AG10803 (cell line): ENCODE measurements around the gene ALDH1A2.
A peak's percentile ranks its signal among the peaks of the same experiment; 100 is the strongest.

ENCODE experiments used
- DNase-seq: peaks from one replicate; pipeline ENCODE4 v3.0.0; 2010; ENCODE audit warnings: low read depth
- H3K4me3 ChIP-seq: 2 replicates; pipeline ENCODE4 v1.5.1; 2011; ENCODE audit warnings: mild to moderate bottlenecking, low read length, control low read depth
- TF ChIP-seq, protein P1 (sequence below): conservative IDR thresholded peaks from 2 replicates; pipeline ENCODE4 v1.5.1; 2011; ENCODE audit warnings: mild to moderate bottlenecking, low read length, control low read depth, inconsistent platforms

Gene ALDH1A2

DNA sequence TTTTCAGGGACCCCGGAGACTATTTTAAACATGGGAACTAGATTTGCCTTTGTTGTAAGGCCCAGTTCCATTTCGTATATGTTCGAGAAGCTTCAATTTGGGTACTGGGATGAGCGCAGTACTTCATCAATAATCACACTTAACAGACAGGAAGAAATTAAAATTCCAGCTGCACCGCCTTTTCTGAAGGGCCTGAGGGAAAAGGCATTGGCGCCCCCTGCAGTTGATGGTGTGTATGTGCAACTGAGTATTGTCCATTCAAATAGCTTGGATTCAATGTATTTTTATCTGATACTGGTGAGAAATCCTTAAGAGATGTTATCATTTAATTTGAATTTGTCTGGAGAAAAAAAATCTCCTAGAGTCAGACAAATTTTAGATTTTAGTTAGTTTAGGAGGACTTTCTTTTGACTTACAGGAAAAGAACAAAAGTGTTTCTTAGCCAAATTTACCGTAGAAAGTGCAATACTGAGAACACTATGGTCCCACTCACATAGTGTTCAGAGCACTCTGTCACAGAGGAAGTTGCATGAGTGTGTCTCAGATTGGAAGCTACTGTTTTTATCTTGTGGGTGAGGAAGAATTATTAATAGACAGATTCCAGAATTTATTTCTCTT is 5.4 kb upstream of the ALDH1A2 start:
- TF ChIP-seq, protein P1, sequence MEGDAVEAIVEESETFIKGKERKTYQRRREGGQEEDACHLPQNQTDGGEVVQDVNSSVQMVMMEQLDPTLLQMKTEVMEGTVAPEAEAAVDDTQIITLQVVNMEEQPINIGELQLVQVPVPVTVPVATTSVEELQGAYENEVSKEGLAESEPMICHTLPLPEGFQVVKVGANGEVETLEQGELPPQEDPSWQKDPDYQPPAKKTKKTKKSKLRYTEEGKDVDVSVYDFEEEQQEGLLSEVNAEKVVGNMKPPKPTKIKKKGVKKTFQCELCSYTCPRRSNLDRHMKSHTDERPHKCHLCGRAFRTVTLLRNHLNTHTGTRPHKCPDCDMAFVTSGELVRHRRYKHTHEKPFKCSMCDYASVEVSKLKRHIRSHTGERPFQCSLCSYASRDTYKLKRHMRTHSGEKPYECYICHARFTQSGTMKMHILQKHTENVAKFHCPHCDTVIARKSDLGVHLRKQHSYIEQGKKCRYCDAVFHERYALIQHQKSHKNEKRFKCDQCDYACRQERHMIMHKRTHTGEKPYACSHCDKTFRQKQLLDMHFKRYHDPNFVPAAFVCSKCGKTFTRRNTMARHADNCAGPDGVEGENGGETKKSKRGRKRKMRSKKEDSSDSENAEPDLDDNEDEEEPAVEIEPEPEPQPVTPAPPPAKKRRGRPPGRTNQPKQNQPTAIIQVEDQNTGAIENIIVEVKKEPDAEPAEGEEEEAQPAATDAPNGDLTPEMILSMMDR = peak; percentile 90
- DNase-seq = peak; percentile 46
- no peak overlapping the region for H3K4me3 ChIP-seq

DNA sequence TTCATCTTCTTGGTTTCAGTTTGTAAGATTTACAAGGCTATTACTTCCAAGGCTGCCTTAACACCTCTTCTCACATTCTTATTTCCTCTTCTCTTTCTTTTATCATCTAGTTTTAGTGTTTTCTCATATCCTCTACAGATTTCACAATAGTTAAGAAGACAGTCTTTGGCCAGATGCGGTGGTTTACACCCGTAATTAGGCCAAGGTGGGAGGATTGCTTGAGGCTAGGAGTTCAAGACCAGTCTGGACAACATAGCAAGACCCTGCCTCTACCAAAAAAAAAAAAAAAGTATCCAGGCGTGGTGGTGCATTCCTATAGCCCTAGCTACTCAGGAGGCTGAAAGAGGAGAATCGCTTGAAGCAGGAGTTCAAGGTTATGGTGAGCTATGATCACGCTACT is 3.5 kb upstream of the ALDH1A2 start:
- no peak for DNase-seq
- no peak overlapping the region for H3K4me3 ChIP-seq
- TF ChIP-seq, protein P1 = no peak

DNA sequence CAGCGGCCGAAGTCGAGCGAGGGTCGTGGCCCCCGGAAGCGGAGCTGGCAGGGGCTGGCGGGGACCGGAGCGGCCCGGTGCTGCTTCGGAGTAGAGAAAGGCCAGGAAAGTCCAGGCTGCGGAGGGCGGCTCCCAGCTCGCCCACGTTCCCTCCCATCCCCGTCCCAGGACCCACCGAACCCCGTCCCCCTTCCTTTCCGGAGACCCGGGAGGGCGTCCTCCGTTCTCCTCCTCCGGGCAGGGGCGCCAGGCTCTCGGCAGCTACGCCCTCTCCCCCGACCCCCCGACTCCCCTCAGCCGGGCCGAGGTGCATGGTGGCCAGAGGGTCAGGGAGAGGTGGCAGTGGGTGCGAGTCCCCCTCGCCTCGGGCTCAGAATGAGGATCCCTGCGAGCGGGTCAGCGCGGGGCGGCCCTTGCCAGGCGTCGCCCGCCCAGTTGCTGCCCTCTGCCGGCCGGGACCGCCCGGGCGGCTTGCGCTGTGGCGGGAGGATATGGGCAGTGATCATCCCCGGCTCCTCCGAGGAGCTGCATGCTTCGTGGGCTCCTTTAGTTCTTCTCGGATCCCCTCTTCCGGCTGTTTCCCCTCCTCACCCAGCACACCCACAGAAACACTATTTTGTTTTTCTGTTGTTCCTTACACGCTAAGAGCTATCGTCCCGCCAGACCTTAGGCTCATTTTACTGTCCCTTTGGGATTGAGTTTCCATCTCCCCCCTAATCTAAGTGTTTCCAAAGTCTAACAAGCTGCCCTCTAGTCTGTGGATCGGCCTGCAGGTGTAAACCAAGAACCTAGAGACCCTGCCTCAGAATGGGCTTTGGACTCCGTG is 744 bp upstream of the ALDH1A2 start:
- DNase-seq = peak; percentile 29
- TF ChIP-seq, protein P1 = peak; percentile 56
- H3K4me3 ChIP-seq = peak overlapping the region; percentile 46

DNA sequence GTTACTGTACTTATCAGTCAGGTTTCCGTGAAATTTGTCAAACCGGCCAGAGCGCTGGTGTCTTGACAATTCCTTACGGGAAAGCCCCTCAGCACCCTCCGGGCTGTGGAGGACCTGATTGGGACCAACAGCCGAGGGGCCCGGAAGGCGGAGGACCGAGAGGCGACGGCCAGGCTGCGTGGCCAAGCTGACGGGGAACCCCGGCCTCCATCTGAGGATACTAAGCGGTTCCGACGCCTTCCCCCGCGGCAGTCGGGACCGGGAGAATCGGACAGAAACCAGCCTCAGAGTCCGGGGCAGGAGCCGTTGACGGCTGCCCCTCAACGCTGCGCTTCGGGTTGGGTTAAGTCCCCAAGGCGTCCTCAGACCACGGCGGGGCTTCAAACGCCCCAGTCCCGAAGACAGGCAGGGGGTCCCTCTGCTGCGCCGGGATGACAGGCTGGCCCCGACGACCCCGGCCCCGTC is 499 bp downstream of the ALDH1A2 start:
- H3K4me3 ChIP-seq = no peak overlapping the region
- TF ChIP-seq, protein P1 = no peak
- DNase-seq = no peak

DNA sequence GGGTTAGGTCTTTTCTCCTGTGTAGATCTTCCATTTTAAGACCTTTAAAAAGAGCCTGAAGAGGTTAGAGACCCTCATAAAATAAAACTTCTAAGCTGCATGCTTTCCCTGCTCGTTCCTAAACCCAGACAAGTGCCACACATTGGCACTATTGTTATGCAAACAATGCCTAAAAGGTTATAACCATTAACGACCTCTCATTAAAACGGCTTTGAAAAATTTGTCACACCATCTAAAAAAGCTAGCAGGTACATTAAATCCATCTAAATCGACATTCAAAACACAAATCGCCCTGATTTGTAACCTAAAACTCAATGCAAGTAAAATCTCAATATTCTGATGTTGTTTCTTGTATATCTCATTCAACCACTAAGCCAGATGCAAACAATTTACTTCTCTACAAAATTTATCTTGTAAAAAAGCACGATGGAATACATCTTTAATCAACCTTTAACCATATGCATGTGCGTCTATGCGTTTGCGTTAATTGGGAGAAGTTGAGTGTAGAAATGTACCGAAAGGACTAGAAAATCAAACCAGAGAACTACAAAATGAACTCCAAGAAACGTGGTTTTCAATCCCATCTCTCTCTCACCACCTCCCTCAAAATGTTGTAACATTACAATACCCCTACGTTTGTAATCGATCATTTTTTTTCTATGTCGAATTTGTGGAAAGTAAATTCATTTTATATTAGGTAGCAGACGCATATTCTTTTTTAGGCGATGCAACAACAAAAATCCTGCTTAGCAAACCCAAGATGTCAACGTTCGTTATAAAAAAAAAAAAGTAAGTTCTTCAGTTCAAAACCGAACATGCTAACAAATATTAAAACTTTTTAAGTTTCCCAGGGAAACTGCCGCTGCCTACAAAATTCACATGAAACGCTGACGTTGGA is 1.2 kb downstream of the ALDH1A2 start:
- TF ChIP-seq, protein P1 = no peak

DNA sequence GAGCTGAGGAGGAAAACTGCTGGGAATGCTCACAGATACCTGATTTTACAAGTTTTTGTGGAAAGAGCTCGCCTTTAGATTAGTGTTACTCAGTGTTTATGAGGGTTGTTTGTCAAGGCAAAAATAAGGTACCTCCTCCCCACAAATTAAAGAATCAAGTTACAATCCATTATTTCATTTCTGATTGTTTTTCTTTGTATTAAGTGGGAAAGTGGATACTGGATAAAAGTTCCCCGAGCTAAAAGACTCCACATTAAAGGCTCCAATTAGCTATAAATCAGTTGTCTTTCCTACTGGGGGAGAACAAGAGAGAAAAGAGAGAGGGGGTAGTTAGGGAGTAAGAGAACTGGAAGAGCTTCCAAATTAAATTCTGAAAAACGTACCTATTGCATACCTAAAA is 1.9 kb downstream of the ALDH1A2 start:
- TF ChIP-seq, protein P1 = no peak
- H3K4me3 ChIP-seq = no peak overlapping the region
- DNase-seq = no peak

More for the DNA sequence above, 1.2 kb downstream of the ALDH1A2 start:
- no peak overlapping the region for H3K4me3 ChIP-seq
- DNase-seq = no peak
